A549 (cell line): ENCODE measurements around the gene KCTD21. TPM values are rescaled to one million over a fixed set of nuclear protein-coding genes. Genes with fewer than 3 reads are reported as not detected.

Experiments used
- ATAC-seq, 2 experiments: fragments of 200-7000 bp in 1 of 2; fragments of >200 bp in 1 of 2; cut with Nextera tagmentation in 1 of 2; cut with Tn5 transposase in 1 of 2; 3 replicates each; pipeline versions ENCODE4 v1.8.0 to v1.9.1; 2018 to 2020; ENCODE audit warnings: mild to moderate bottlenecking in 1 of 2, moderate library complexity in 1 of 2
- CTCF ChIA-PET: fragments of 300-600 bp; sonication (Branson Sonifier 250); formaldehyde crosslinking; extraction: SDS; loops from one replicate; lab custom pipeline; 2021; ENCODE audit warnings: antibody characterized with exemption, inconsistent platforms; lab: Yijun Ruan, JAX
- POLR2A ChIA-PET: fragments of 350-600 bp; formaldehyde crosslinking; extraction: SDS; loops from one replicate; lab custom pipeline; 2021; ENCODE audit warnings: antibody characterized with exemption, inconsistent platforms; lab: Yijun Ruan, JAX
- DNase-seq, 2 experiments: peaks; one replicate each; pipeline versions ENCODE4 v3.0.0 to v3.0.0-alpha.2; 2011 to 2016; ENCODE audit warnings: low read depth in 1 of 2, low spot score in 1 of 2
- FAIRE-seq: peaks from 2 replicates; lab custom pipeline; 2011; peaks lifted over from hg19 to GRCh38; lab: Jason Lieb, UNC
- H3K27ac ChIP-seq, 2 experiments: fragments of >200 bp; sonication (Bioruptor Twin); formaldehyde crosslinking; 3 replicates each; pipeline ENCODE4 v1.5.1; 2016 to 2017
- H3K4me1 ChIP-seq: fragments of >200 bp; sonication (Bioruptor Twin); formaldehyde crosslinking; 3 replicates; pipeline ENCODE4 v1.6.1; 2016
- H3K4me2 ChIP-seq: fragments of >200 bp; sonication (Bioruptor Twin); formaldehyde crosslinking; 3 replicates; pipeline ENCODE4 v1.6.1; 2016
- H3K4me3 ChIP-seq: fragments of >200 bp; sonication (Bioruptor Twin); formaldehyde crosslinking; 3 replicates; pipeline ENCODE4 v1.5.1; 2016
- H3K9me3 ChIP-seq: fragments of >200 bp; sonication (Bioruptor Twin); formaldehyde crosslinking; 3 replicates; pipeline ENCODE4 v1.6.1; 2016
- CHD4 ChIP-seq: fragments of 200-600 bp; sonication (generic); IDR thresholded peaks from 2 replicates; pipeline ENCODE4 v1.6.1; 2016; ENCODE audit warnings: antibody characterized with exemption, mild to moderate bottlenecking, borderline replicate concordance
- EHMT2 ChIP-seq: fragments of 200-600 bp; sonication (generic); IDR thresholded peaks from 2 replicates; pipeline ENCODE4 v1.6.1; 2016; ENCODE audit warnings: antibody characterized with exemption, low read depth, mild to moderate bottlenecking, moderate library complexity
- EP300 ChIP-seq, 2 experiments: fragments of >200 bp; sonication (Bioruptor Twin); formaldehyde crosslinking; IDR thresholded peaks; 2 replicates in 1 of 2; 3 replicates in 1 of 2; pipeline ENCODE4 v1.6.1; 2016 to 2017
- FOSB ChIP-seq: fragments of 250-450 bp; sonication (Bioruptor Pico); IDR thresholded peaks from 2 replicates; pipeline ENCODE4 v1.5.0; 2020; ENCODE audit warnings: mild to moderate bottlenecking, moderate library complexity
- HDAC2 ChIP-seq: fragments of 200-600 bp; sonication (generic); IDR thresholded peaks from 2 replicates; pipeline ENCODE4 v1.6.1; 2016
- HOXB13 ChIP-seq: fragments of 250-450 bp; sonication (Bioruptor Pico); IDR thresholded peaks from 2 replicates; pipeline ENCODE4 v1.5.0; 2020; ENCODE audit warnings: low read depth, mild to moderate bottlenecking, moderate library complexity
- HOXB5 ChIP-seq: fragments of 250-450 bp; sonication (Bioruptor Pico); IDR thresholded peaks from 2 replicates; pipeline ENCODE4 v1.5.0; 2020; ENCODE audit warnings: mild to moderate bottlenecking, moderate library complexity
- KDM1A ChIP-seq: fragments of 200-600 bp; sonication (generic); IDR thresholded peaks from 2 replicates; pipeline ENCODE4 v1.6.1; 2016; ENCODE audit warnings: low read depth, mild to moderate bottlenecking
- MYC ChIP-seq: IDR thresholded peaks from 2 replicates; pipeline ENCODE4 v1.6.1; 2012; ENCODE audit warnings: mild to moderate bottlenecking, inconsistent platforms, low read length, improper control_type of control experiment, borderline replicate concordance
- POLR2AphosphoS2 ChIP-seq: conservative IDR thresholded peaks from 2 replicates; pipeline ENCODE4 v1.6.1; 2012; ENCODE audit warnings: low read length, improper control_type of control experiment, inconsistent platforms
- RARB ChIP-seq: fragments of 250-450 bp; sonication (Bioruptor Pico); IDR thresholded peaks from 2 replicates; pipeline ENCODE4 v1.8.0; 2021; ENCODE audit warnings: mild to moderate bottlenecking, moderate library complexity
- SREBF2 ChIP-seq: fragments of 450-650 bp; IDR thresholded peaks from 2 replicates; pipeline ENCODE4 v1.6.1; 2014; ENCODE audit warnings: mild to moderate bottlenecking, moderate library complexity
- ZFP36 ChIP-seq: fragments of 450-650 bp; IDR thresholded peaks from 2 replicates; pipeline ENCODE4 v1.6.1; 2014; ENCODE audit warnings: borderline replicate concordance; ENCODE audit not compliant: partially characterized antibody
- WGBS: methylation state at CpG from one replicate; pipeline ENCODE4 v1.1.6; 2017; ENCODE audit errors: missing lambda C conversion rate; 5-methylcytosine and 5-hydroxymethylcytosine counted together
- polyA plus RNA-seq, 4 experiments: library from polyadenylated mRNA; depleted of rRNA in 3 of 4; stranded (reverse); fragments of >200 nt; fragmentation: RNase III in 1 of 4; extraction: RNeasy Plus Mini Kit Qiagen cat#74134 plus additional on column Dnase treatment in 1 of 4; gene quantifications; 2 replicates in 3 of 4; 3 replicates in 1 of 4; pipeline ENCODE4 v1.2.3, GENCODE V29; 2011 to 2017
- TF ChIP-seq, protein P1 (sequence below): IDR thresholded peaks from 2 replicates; pipeline ENCODE4 v1.6.1; 2012; ENCODE audit warnings: low read depth, borderline replicate concordance
- TF ChIP-seq, protein P2 (sequence below): fragments of 200-600 bp; sonication (generic); IDR thresholded peaks from 2 replicates; pipeline ENCODE4 v1.6.1; 2016; ENCODE audit warnings: antibody characterized with exemption, mild to moderate bottlenecking, moderate library complexity
- TF ChIP-seq, protein P3 (sequence below): fragments of 250-450 bp; sonication (Bioruptor Pico); IDR thresholded peaks from 2 replicates; pipeline ENCODE4 v1.5.0; 2020; ENCODE audit warnings: low read depth, mild to moderate bottlenecking, moderate library complexity
- TF ChIP-seq, protein P4 (sequence below): fragments of 150-350 bp; IDR thresholded peaks from 2 replicates; pipeline ENCODE4 v1.6.1; 2014; ENCODE audit warnings: low read depth, mild to moderate bottlenecking, low read length
- TF ChIP-seq, protein P5 (sequence below): fragments of 250-450 bp; sonication (Bioruptor Pico); IDR thresholded peaks from 2 replicates; pipeline ENCODE4 v1.5.0; 2021; ENCODE audit warnings: mild to moderate bottlenecking, moderate library complexity, borderline replicate concordance

Gene KCTD21
- polyA plus RNA-seq, 2 of the 4 experiments (the other 2 are of a cell fraction): 5.9 to 7.2 TPM

DNA sequence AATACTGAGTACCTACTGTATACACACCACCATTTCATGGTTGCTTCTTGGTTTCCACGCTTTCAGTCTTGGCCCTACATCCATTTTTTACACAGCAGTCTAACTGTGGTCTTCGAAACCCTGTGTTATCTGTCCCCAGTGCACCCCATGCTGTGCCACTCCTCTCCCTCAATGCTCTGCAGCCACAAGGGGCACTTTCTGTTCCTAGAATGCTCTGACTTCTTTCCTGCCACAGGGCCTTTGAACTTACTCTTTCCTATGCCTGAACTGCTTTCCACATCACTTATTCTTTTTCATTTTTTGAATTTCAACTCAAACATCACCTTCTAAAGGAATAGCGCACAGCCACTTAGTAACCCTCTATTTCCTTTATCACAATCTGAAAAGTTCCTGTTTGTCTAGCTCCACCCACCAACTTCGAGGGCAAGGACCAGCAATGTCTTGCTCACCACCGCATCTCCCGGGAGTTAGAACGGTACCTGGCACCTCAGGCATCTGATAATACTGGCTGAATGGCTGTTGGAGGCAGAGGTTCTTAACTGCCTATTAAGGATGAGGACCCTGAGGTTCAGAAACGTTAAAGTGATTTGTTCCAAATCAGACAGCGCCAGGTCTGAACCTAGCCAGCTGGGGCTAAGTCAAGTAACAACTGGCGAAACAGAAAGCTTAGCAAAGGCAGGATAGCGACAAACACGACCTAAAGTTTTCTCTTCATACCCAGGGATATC is 49.6 kb downstream of the KCTD21 start:
- no peak for FAIRE-seq
- Histone ChIP-seq H3K4me3 (peak overlapping the region; percentile 65), H3K4me2 (peak overlapping the region; percentile 78), H3K9me3 (no peaks in the 10 kb centered on the region), H3K27ac (peak overlapping the region; percentile 80 to 93), H3K4me1 (peaks cover 16% of the 10 kb centered on the region; the same call in 1 of the 3 replicates)
- peak in 1 of 2 experiments; percentile 62; a peak in 3 of 6 replicates for ATAC-seq
- WGBS: 18% methylated on average over 12 of the region's 12 CpGs
- POLR2A ChIA-PET: interaction anchor here (1.0 to 1.7 kb wide), 8 partner anchors 10 to 505 kb away, joined by 3 to 9 read pairs (median 8); partner anchors contain the start of genes GAB2, INTS4, KCTD21 and NARS2
- DNase-seq: peak; percentile 31 to 50
- CTCF ChIA-PET: interaction anchor here (0.9 to 2.5 kb wide), 3 partner anchors 12 to 427 kb away, joined by 3 to 15 read pairs (median 3); no protein-coding TSS in a partner anchor
- TF ChIP-seq FOSB (CRISPR knock-in tag) (peak; percentile 33; the same call in 1 of the 2 replicates), CHD4 (0 out of 2 replicates have a peak, but pooled peaks have one; percentile 61), HDAC2 (peak; percentile 71; the same call in 1 of the 2 replicates), HOXB13 (CRISPR knock-in tag) (0 out of 2 replicates have a peak, but pooled peaks have one; percentile 14), KDM1A (peak; percentile 95)
- TF ChIP-seq, protein P1, sequence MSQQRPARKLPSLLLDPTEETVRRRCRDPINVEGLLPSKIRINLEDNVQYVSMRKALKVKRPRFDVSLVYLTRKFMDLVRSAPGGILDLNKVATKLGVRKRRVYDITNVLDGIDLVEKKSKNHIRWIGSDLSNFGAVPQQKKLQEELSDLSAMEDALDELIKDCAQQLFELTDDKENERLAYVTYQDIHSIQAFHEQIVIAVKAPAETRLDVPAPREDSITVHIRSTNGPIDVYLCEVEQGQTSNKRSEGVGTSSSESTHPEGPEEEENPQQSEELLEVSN: no peak

DNA sequence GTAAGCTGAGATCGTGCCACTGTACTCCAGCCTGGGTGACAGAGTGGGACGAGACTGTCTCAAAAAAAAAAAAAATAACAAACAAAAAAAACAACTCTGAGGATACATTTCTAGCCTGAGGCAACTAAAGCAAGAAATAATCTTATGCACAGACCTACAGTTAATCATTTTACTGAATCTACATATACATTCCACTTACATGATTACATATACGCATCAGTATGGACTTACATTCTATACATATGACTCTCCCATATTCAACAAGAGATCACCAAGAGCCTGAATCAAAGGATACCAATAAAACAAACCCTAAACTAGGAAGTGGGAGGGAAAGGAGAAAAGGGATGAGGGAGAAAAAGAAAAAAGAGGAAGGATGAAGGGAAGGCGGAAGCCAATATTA is 50.1 kb downstream of the KCTD21 start:
- ChIA-PET CTCF (no interaction called here), POLR2A (interaction anchor here (1.6 to 1.7 kb wide), 2 partner anchors 50 to 143 kb away, joined by 7 to 8 read pairs; partner anchors contain the start of genes INTS4, KCTD21 and USP35)
- TF ChIP-seq MYC (no peak), EHMT2 (no peak), SREBF2 (no peak)
- Histone ChIP-seq H3K27ac (peak overlapping the region in 1 of 2 experiments; percentile 93; a peak in 2 of 6 replicates), H3K4me1 (peaks cover 16% of the 10 kb centered on the region; the same call in 1 of the 3 replicates), H3K4me2 (peak overlapping the region; percentile 78), H3K9me3 (no peaks in the 10 kb centered on the region), H3K4me3 (peak overlapping the region; percentile 65)
- 87% methylated on average over 4 of the region's 4 CpGs for WGBS
- FAIRE-seq: no peak
- ATAC-seq: no peak
- DNase-seq: no peak

DNA sequence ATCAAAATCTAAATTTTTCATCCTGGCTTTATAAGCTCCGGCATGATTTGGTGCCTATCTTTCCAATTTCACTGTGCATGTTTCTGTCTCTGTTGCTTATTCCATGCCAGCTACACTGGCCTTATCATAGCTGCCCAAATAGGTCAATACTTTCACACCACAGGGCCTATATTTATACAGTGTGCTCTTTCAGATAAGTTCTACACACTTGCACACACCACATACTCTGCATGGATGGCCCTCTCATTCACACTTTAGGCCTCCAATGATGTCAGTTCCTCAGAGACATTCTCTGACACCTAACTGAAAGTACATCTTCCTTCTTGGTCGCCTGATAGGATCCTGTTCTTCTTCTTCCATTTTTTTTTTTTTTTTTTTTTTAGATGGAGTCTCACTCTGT is 56.0 kb downstream of the KCTD21 start:
- 75% methylated on average over 2 of the region's 2 CpGs for WGBS

DNA sequence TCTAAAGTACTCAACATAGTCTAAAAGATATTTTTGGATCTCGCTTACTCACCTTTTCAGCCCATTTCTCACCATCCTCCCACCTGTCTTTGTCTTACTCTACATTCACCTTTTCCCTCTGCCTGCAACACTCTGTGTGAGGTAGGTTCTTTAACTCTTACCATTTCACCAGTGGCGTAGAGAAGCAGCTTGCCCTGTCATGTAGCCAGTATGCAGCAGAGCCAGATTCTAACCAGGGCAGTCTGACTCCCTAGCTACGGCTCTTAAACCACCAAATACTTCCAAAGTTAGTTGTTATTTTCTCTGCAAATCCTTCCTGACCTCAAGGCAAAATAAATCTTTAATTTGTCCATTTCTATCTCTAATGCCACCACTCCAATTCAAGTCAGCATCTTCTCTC is 56.5 kb downstream of the KCTD21 start:
- no peak overlapping the region for H3K27ac ChIP-seq
- H3K4me2 ChIP-seq: no peak overlapping the region
- no peak overlapping the region for H3K4me3 ChIP-seq
- 0 out of 6 replicates have a peak, but pooled peaks of 1 of the 2 experiments have one; percentile 35 for ATAC-seq
- WGBS: 63% methylated on average over 3 of the region's 3 CpGs
- ChIA-PET CTCF (interaction anchor here (0.6 kb wide), 1 partner anchor 309 kb away, joined by 3 read pairs; no protein-coding TSS in a partner anchor), POLR2A (no interaction called here)
- no peaks in the 10 kb centered on the region for H3K4me1 ChIP-seq
- DNase-seq: no peak
- H3K9me3 ChIP-seq: no peaks in the 10 kb centered on the region
- no peak for FAIRE-seq
- TF ChIP-seq ZFP36: no peak
- no peak for TF ChIP-seq RARB (CRISPR knock-in tag)
- TF ChIP-seq, protein P2, sequence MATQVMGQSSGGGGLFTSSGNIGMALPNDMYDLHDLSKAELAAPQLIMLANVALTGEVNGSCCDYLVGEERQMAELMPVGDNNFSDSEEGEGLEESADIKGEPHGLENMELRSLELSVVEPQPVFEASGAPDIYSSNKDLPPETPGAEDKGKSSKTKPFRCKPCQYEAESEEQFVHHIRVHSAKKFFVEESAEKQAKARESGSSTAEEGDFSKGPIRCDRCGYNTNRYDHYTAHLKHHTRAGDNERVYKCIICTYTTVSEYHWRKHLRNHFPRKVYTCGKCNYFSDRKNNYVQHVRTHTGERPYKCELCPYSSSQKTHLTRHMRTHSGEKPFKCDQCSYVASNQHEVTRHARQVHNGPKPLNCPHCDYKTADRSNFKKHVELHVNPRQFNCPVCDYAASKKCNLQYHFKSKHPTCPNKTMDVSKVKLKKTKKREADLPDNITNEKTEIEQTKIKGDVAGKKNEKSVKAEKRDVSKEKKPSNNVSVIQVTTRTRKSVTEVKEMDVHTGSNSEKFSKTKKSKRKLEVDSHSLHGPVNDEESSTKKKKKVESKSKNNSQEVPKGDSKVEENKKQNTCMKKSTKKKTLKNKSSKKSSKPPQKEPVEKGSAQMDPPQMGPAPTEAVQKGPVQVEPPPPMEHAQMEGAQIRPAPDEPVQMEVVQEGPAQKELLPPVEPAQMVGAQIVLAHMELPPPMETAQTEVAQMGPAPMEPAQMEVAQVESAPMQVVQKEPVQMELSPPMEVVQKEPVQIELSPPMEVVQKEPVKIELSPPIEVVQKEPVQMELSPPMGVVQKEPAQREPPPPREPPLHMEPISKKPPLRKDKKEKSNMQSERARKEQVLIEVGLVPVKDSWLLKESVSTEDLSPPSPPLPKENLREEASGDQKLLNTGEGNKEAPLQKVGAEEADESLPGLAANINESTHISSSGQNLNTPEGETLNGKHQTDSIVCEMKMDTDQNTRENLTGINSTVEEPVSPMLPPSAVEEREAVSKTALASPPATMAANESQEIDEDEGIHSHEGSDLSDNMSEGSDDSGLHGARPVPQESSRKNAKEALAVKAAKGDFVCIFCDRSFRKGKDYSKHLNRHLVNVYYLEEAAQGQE: no peak
- TF ChIP-seq, protein P3, sequence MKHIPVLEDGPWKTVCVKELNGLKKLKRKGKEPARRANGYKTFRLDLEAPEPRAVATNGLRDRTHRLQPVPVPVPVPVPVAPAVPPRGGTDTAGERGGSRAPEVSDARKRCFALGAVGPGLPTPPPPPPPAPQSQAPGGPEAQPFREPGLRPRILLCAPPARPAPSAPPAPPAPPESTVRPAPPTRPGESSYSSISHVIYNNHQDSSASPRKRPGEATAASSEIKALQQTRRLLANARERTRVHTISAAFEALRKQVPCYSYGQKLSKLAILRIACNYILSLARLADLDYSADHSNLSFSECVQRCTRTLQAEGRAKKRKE: no peak
- TF ChIP-seq, protein P4, sequence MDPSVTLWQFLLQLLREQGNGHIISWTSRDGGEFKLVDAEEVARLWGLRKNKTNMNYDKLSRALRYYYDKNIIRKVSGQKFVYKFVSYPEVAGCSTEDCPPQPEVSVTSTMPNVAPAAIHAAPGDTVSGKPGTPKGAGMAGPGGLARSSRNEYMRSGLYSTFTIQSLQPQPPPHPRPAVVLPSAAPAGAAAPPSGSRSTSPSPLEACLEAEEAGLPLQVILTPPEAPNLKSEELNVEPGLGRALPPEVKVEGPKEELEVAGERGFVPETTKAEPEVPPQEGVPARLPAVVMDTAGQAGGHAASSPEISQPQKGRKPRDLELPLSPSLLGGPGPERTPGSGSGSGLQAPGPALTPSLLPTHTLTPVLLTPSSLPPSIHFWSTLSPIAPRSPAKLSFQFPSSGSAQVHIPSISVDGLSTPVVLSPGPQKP: no peak
- TF ChIP-seq, protein P5, sequence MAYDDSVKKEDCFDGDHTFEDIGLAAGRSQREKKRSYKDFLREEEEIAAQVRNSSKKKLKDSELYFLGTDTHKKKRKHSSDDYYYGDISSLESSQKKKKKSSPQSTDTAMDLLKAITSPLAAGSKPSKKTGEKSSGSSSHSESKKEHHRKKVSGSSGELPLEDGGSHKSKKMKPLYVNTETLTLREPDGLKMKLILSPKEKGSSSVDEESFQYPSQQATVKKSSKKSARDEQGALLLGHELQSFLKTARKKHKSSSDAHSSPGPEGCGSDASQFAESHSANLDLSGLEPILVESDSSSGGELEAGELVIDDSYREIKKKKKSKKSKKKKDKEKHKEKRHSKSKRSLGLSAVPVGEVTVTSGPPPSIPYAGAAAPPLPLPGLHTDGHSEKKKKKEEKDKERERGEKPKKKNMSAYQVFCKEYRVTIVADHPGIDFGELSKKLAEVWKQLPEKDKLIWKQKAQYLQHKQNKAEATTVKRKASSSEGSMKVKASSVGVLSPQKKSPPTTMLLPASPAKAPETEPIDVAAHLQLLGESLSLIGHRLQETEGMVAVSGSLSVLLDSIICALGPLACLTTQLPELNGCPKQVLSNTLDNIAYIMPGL (CRISPR knock-in tag): no peak
- TF ChIP-seq POLR2AphosphoS2: no peak
- TF ChIP-seq HOXB5 (CRISPR knock-in tag): no peak
- no peak for TF ChIP-seq EP300 (IDR thresholded peaks at IDR 0.05)
- TF ChIP-seq KDM1A: no peak

More for the DNA sequence above, 56.0 kb downstream of the KCTD21 start:
- ATAC-seq (no peak; a peak in 1 of 6 replicates), DNase-seq (no peak), FAIRE-seq (no peak)
- ChIA-PET POLR2A (no interaction called here), CTCF (no interaction called here)
- H3K4me3 ChIP-seq: no peak overlapping the region
- H3K4me2 ChIP-seq: no peak overlapping the region
- no peak for TF ChIP-seq KDM1A
- no peaks in the 10 kb centered on the region for H3K9me3 ChIP-seq
- no peak overlapping the region for H3K27ac ChIP-seq
- H3K4me1 ChIP-seq: no peaks in the 10 kb centered on the region
